GM19463 (cell line): ENCODE data around the gene SSPN.
"Not testable (repeated sequence)": the region's sequence is repeated elsewhere in the genome, so short reads cannot be mapped to it uniquely, and the experiment has no call there.

Source experiments
- ATAC-seq: cut with Tn5 transposase; IDR thresholded peaks from one replicate; pipeline ENCODE4 v1.9.1; 2021; ENCODE audit warnings: mild to moderate bottlenecking, moderate library complexity; ENCODE audit not compliant: unreplicated experiment

Gene SSPN

DNA sequence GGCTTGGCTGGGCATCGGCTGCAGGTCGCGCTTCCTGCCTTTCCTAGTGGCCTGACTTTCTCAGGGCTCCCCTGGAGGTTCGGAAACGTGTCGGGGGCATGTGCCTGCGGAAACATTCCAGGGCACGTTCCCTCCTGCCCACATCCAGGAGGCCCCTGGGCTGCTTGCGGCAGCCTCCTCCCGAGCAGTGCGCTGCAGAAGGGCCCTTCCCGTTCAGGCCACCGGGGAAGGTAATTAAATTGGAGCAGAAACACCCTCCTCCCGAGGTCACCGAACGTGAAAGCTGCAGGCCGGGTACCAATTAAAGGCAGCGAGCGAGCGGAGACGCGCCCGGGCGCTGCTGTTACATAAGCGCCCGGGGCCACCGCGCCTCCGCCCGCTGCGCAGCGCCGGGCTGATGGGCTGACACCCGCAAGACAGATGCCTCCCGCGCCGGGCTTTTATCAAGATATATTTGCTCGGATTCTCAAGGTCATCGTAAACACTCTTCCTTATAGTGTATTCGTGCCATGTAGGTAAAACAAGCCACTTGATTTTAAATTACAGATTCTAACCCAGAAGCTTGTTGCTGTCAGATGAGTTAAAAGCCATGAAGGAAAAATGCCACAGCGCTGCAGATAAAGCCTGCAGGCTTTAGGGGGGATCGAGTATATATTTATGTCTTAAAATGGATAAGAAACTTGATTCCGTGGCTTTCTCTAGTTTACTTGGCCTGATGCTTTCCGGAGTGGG is 31.4 kb downstream of the SSPN start:
- no peak for ATAC-seq

DNA sequence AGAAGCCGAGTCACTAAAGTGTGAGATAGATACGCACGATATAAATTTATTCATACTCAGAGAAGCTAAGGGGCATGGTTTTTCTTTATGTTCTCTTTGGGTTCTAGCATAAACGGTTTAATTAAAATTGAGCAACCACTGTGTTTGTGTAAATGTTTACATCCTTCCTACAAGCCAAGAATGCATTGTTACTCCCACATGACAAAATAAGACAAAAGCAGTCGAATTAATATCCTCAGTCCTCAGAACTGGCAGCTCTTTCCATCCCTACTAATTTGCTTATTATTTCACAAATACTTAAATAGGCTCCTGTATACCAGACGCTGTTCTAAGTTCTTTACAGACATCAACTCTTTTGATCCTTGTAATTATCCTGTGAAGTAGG is 32.0 kb downstream of the SSPN start:
- ATAC-seq, result no peak

DNA sequence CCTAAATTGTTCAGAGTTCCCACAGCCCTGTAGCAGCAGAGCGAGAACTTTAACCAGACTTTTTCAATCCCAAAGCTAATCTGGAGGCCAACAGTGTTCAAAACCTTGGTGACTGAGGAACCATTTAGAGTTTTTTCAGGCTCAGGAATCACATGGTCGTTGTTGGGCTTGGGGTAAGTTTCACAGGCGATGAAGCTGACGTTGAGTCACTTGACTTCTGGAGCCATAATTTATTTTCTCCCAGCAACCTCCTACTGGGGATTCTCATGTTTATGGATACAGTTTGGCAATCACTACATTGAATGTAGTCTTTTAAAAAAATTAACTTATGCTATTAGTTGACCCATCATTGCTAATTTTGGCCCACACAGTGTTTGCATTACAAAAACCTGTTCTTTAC is 34.5 kb downstream of the SSPN start:
- ATAC-seq, result no peak

GRCh38 chr12:26231470-26231869 is 36.1 kb downstream of the SSPN start:
- no peak for ATAC-seq

DNA sequence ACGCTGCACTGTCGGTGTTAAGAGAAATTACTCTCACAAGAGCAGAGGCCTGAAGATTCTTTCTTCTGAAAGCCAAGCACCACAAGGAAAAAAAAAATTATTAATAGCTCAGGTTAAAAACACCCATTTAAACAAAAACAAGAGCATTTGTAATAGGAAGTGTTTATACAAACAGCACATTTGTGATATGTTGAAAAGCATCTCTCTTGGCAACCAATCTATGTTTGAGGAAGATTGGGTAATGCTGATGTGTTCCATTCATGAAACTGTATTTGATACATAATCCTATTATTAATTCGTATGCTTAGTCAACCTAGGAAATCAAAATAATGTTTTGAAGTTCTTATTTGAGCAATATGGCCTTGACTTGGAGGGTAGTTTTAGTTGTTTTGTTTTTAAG is 36.5 kb downstream of the SSPN start:
- ATAC-seq, result no peak

DNA sequence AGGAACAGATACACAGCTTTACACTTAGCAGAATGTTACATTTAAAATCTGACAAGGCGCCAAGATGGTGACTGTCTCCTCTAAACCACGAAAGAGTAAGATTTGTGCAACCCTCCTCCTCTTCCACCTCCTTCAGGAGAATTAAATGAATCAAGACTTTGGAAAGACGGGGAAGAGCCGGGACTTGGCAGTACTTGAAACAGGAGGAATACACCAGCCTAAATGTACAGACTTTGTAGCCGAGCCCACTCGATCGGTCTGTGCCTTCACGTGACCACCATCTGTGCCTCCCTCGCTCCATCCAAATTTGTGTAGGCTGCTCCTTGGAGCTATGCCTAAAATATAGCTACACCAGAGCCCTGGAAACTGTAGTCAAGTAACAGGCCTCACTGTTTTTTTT is 38.3 kb downstream of the SSPN start:
- no peak for ATAC-seq

DNA sequence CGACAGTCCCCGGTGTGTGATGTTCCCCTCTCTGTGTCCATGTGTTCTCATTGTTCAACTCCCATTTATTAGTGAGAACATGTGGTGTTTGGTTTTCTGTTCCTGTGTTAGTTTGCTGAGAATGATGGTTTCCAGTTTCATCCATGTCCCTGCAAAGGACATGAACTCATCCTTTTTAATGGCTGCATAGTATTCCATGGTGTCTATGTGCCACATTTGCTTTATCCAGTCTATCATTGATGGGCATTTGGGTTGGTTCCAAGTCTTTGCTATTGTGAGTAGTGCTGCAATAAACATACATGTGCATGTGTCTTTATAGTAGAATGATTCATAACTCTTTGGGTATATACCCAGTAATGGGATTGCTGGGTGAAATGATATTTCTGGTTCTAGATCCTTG is 40.1 kb downstream of the SSPN start:
- ATAC-seq, result not testable (repeated sequence)

DNA sequence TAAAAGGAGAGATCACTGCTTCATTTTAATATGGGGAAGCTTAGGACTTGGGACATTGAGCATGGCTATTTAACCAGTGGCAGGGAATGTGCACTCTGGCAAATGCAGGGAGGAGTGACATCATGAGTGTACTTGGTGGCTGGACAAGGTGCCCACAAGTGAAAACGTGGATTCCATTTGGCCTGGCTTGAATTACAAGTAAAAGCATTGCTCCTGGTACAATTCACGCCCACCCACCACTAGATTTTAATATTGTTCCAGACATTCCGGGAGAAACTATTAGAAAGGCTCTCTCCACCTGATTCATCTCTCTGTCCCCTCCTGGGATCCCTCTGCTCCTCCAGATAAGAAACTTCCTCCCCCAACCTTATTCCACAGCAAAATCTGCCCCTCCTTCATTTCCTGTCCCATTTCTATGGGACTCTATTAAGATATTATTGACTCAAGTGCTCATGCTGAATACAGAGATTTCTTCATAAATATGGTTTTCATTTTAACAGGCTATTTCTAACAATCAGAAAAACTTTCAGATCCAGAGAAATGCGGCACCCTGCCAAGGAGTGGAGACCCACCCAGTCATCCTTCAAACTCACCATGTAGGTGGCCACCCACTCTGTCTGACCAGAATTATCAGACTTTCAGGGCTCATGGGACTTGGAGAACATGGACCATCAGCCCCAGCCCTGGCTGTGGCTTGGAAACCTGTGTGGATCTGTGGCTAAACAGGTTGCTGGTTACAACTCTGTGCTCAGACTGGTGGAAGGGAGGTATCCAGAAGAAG is 43.2 kb downstream of the SSPN start:
- no peak for ATAC-seq

DNA sequence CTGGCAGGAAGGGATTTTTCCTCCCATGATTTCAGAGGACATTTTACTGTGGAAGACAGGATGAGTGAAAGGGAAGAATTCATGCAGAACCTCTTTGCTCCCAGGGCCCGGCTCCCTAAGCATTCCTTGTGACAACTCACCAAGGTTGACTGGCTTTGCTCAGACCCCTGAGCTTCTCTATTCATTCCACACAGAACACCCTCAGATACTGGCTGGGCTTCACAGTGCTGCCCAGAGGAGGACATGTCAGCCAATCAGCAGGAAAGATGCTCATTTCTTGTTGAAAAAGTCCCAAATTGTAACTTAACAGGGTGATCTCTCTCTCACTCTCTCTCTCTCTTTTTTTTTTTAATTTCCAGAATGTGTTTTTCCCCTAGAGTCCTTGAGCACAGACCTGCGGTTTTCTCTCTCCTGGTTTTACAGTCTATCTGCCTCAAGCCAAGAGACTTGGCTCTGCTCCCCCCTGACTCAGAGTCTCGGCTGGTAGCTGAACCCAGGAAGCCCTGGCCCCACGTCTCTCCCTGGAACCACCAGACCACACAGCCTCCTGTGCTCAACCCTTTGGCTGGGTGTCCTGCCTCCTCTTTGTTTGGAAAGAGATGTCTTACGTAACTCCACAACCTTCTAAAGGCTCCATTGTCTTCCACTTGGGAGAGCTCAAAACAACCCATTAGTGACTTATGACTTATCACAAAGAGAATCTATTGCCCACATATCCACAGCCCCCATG is 43.9 kb downstream of the SSPN start:
- no peak for ATAC-seq

DNA sequence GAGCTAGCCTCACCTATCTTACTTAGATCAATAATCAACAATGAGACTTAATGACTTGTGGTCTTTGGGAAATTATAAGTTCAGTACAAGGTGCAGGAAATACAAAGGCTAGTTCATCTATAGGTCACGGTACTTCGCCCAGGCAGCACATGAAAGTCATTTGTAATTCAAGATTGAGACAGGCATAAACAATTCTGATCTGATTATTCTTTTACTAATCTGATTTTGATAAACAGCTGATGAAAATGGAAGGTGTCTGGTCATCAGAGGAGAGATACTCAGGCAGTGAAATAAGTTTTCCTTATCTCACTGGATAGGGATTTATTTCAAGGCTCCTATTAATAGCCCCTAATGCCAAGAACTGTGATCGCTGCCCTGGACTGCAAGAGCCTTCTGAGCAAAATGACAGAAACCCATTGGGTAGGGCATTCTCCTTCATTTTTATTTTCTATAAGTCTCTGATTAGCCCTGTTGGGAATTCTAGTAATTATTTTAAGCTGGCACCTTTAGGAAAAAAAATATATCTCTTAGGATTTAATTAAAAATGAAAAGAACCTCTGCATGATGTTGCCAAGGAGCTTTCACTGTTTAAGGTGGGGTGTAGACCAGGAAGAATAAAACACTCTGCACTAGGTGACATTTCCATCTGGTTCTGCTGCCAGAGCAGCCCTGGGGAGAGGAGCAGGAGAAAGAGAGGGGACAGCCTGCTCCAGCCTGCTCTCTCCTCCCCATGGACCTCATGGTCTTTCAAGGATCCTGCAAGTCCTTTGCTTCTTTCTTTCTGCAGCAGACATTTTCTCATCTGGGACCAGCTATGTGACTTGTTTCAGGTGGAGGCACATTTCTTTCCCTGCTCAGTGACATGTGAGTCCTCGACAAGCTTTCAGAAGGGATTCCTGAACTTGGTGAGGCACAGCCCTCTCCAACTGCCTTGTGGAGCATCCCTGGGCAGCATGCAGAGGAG is 44.8 kb downstream of the SSPN start:
- ATAC-seq, result no peak

DNA sequence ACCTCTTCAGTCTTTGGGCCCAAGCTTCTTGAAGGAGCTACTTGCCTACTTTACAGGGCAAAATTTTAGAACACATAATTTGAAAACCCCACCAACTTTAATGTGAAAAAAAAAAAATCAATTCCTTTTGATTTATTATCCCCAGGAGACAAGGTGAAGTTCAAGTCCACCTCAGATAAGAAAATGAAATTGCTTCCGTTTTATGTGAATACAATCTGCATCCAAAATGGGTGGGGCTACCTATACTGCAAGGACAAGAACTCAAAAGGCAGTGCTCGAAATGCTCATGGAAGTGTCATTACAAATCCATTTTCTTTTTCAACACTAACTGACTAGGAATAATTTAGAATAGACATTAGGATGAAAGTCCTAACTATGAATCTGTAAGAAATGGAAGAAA is 45.7 kb downstream of the SSPN start:
- ATAC-seq, result no peak

DNA sequence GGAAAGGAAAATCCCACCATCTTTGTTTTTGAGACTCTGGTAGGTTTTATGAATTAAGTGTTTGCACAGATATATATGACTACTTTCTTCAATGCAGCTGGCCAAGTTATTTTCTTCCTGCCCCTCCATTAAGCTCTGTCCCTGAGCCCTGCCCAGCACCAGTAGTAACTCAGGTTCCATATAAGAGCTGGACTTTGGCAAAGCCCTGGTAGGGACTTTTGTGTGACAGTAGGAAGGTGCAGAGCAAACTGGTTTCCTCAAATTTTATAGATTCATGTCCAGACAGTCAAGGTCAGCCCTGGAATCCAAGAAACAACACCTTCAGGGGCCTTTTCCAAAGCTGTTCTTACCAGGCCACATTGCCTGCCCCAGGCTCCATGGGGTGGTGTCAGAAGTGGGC is 47.3 kb downstream of the SSPN start:
- ATAC-seq, result no peak

DNA sequence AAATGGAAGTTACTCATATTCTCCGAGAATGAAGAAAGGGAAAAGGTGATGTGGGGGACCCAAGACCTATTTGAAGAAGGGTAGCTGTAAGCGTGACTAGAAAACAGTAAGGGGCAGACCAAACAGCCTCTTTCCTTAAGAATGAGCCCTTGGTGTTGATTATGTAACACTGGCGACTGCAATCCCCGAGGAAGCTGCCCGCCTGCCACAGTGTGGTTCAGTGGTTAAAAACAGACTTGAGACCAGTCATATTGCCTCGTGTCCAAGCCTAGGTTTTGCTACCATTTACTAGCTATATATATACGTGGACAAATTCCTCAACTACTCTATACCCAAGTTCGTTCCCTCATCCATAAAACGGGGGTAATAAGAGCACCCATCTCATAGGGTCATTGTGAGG is 49.1 kb downstream of the SSPN start:
- no peak for ATAC-seq

DNA sequence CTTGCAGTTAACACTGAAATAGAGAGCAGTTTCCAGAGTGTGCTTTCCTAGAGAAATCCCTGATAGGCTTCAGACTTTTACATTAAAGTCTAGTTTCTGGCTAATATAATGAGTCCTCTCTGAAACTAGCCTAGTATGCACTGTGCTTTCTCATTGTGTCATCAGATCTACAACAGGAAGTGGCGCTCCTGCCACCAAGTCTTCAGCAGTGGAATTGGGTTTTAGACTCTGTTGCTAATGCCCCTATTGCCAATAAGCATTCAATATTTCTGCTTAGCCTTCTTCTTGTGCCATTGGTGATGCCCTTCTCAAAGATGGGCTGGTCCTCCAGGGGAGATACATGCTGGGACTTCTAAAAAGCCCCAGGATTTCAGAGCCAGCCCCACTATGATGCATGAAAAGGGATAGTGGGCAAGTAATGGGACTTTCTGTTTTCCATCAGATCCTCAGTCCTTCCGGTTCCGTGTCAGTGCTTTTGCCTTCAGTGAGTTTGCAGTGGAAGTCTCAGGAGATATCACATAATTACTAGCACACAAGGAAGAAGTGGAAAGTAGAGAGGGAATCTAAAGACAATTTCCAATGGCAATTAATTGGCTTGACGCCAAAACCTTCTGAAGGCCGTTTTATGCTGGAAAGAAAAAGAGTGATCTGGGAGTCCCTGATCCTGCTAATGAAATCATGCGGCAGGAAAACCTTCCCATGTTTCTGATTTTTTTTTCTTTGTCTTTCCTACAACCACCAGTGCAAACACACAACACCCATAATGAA is 50.0 kb downstream of the SSPN start:
- ATAC-seq, result peak; percentile 60

- no peak for ATAC-seq
These were observed 51.3 kb downstream of the SSPN start for GRCh38 chr12:26246483-26247164.

DNA sequence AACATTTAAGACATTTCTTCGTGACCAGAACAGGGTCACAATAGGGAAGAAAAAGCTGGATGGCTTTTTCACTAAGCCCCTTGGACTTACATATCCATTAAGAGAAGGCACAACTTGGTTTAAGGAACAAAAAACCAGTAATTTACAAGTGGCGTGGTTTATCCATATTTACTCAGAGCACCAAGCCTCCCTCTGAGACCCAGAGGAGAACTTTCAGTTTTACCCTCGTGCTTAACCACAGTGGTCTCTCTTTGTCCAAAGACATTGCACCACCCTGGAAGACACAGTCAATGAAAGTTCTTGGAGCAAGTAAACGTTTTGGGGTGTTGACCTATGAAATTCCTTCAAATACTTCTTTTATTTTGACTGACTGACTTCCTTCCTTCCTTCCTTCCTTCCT is 52.5 kb downstream of the SSPN start:
- ATAC-seq, result no peak

GRCh38 chr12:26250801-26251200 is 55.4 kb downstream of the SSPN start:
- no peak for ATAC-seq

DNA sequence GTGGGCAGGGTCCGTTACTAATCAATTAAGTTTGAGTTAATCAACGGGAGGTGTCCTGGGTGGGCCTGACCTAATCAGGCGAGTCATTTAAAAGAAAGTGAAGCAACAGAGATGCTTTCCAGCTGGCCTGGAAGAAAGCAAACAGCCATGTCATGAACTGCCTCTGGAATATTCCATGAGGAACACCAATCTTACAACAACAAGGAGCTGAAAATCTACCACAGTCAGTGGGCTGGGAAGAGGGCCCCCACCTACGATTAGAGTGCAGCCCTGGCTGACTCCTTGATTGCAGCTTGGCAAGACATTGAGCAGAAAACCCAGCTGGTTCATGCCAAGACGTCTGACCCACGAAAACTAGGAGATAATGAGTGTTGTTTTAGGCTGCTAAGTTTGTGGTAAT is 56.2 kb downstream of the SSPN start:
- no peak for ATAC-seq

DNA sequence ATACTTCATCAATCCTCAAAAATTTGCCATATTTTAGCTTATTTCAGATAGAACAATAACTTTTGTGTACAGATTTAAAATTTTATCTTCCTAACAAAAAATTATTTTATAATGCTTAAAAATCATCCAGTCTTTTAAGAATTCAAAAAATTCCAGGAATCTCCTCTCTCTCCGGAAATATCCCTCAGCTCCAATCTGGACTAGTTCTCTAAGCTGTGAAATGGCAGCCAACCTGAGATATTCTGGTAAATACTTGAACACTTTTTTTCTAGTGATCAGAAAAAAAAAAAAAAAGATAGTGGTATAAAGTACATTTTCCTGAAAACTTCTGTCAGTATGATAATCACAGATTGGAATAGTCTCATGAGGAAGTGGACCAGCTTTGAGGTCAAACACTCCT is 57.6 kb downstream of the SSPN start:
- ATAC-seq, result no peak
